Dedifferentiated amniotic fluid mesenchymal stem cell (primary cell): ENCODE results near the gene DOCK6.

Source experiments
- DNase-seq: peaks from one replicate; pipeline ENCODE4 v3.0.0-alpha.2; 2016; ENCODE audit errors: extremely low spot score

Gene DOCK6

GRCh38 chr19:11223200-11223599 is 39.1 kb downstream of the DOCK6 start:
- DNase-seq = no peak

GRCh38 chr19:11221082-11221598 is 41.2 kb downstream of the DOCK6 start:
- DNase-seq = no peak

- no peak for DNase-seq
Observed at GRCh38 chr19:11214387-11214786, 47.9 kb downstream of the DOCK6 start.

- DNase-seq = no peak
Observed at GRCh38 chr19:11210656-11210928, 51.7 kb downstream of the DOCK6 start.

GRCh38 chr19:11209839-11210655 is 52.3 kb downstream of the DOCK6 start:
- no peak for DNase-seq

GRCh38 chr19:11208561-11209471 is 53.5 kb downstream of the DOCK6 start:
- DNase-seq = no peak

- DNase-seq = no peak
Observed at GRCh38 chr19:11205939-11206570, 56.3 kb downstream of the DOCK6 start.

GRCh38 chr19:11204943-11205349 is 57.4 kb downstream of the DOCK6 start:
- DNase-seq = no peak

- DNase-seq = no peak
Observed at GRCh38 chr19:11204076-11204602, 58.2 kb downstream of the DOCK6 start.

- DNase-seq = peak; percentile 47
Observed at GRCh38 chr19:11203194-11204075, 58.9 kb downstream of the DOCK6 start.

- no peak for DNase-seq
Observed at GRCh38 chr19:11202488-11203193, 59.7 kb downstream of the DOCK6 start.

- DNase-seq = no peak
Observed at GRCh38 chr19:11201791-11202190, 60.5 kb downstream of the DOCK6 start.

GRCh38 chr19:11200931-11201330 is 61.4 kb downstream of the DOCK6 start:
- DNase-seq = no peak

- no peak for DNase-seq
Observed at GRCh38 chr19:11200015-11200574, 62.2 kb downstream of the DOCK6 start.

GRCh38 chr19:11199517-11199916 is 62.8 kb downstream of the DOCK6 start:
- DNase-seq = no peak

- DNase-seq = no peak
Observed at GRCh38 chr19:11198769-11199424, 63.4 kb downstream of the DOCK6 start.

- no peak for DNase-seq
Observed at GRCh38 chr19:11198175-11198534, 64.2 kb downstream of the DOCK6 start.

- DNase-seq = peak; percentile 48
Observed at GRCh38 chr19:11197291-11198174, 64.8 kb downstream of the DOCK6 start, which contains the start of gene KANK2. TSS of gene KANK2 (minus strand) at chr19:11197545. CDS start at chr19:11194511, 3,034 bp downstream.
